OCI-LY7 (cell line): Measurements from ENCODE around the gene OR7D2. TPM values are rescaled to one million over a fixed set of nuclear protein-coding genes. Genes with fewer than 3 reads are reported as not detected.

Experiments used
- BruUV-seq: library from RNA; stranded (reverse); fragments of 400-500 nt; replicated peaks from 2 replicates; lab custom pipeline; 2021; lab: Mats Ljungman, UMichigan
- CTCF ChIA-PET: fragments of 300-600 bp; sonication (Branson Sonifier 250); formaldehyde crosslinking; loops from one replicate; lab custom pipeline; 2022; ENCODE audit warnings: antibody characterized with exemption; ENCODE audit not compliant: unreplicated experiment; lab: Charles Lee
- POLR2A ChIA-PET: fragments of 300-600 bp; sonication (Branson Sonifier 250); formaldehyde crosslinking; loops from one replicate; lab custom pipeline; 2022; ENCODE audit warnings: antibody characterized with exemption; lab: Charles Lee
- DNase-seq: peaks from one replicate; pipeline ENCODE4 v3.0.0-alpha.2; 2015; ENCODE audit warnings: low spot score
- H2AFZ ChIP-seq: fragments of 200-600 bp; sonication (generic), shearing (Covaris generic); 2 replicates; pipeline ENCODE4 v1.6.1; 2014; ENCODE audit warnings: mild to moderate bottlenecking, antibody characterized with exemption, low read length, moderate library complexity
- H3K27ac ChIP-seq: fragments of 200-600 bp; sonication (generic); 2 replicates; pipeline ENCODE4 v1.5.1; 2014; ENCODE audit warnings: mixed run types, low read depth, mild to moderate bottlenecking, moderate library complexity, low read length, inconsistent platforms; ENCODE audit not compliant: poor library complexity, severe bottlenecking
- H3K36me3 ChIP-seq: fragments of 200-600 bp; sonication (generic); 2 replicates; pipeline ENCODE4 v1.6.1; 2014; ENCODE audit warnings: mild to moderate bottlenecking, antibody characterized with exemption, low read length, moderate library complexity, mixed read lengths; ENCODE audit not compliant: insufficient read depth
- H3K4me1 ChIP-seq: fragments of 200-600 bp; sonication (generic); 2 replicates; pipeline ENCODE4 v1.5.1; 2014; ENCODE audit warnings: mild to moderate bottlenecking, low read length; ENCODE audit not compliant: insufficient read depth, poor library complexity, severe bottlenecking
- H3K4me2 ChIP-seq: fragments of 200-600 bp; sonication (generic); 2 replicates; pipeline ENCODE4 v1.6.1; 2014; ENCODE audit warnings: mild to moderate bottlenecking, low read length
- H3K4me3 ChIP-seq: fragments of 200-600 bp; sonication (generic); 2 replicates; pipeline ENCODE4 v1.5.1; 2014; ENCODE audit warnings: mild to moderate bottlenecking, low read depth, low read length; ENCODE audit not compliant: poor library complexity, severe bottlenecking
- H3K79me2 ChIP-seq: fragments of 200-600 bp; sonication (generic); 2 replicates; pipeline ENCODE4 v1.6.1; 2016; ENCODE audit warnings: low read depth, mild to moderate bottlenecking, low read length, moderate library complexity, mixed read lengths; ENCODE audit not compliant: insufficient read depth
- H3K9me2 ChIP-seq: fragments of 200-600 bp; sonication (generic); 2 replicates; pipeline ENCODE4 v1.6.1; 2016; ENCODE audit warnings: mild to moderate bottlenecking, low read length, mixed read lengths; ENCODE audit not compliant: insufficient read depth
- H3K9me3 ChIP-seq: fragments of 200-600 bp; sonication (generic); 2 replicates; pipeline ENCODE4 v1.6.1; 2014; ENCODE audit warnings: mild to moderate bottlenecking, mixed run types, low read length, mixed read lengths
- H4K20me1 ChIP-seq: fragments of 200-600 bp; sonication (generic); 2 replicates; pipeline ENCODE4 v1.6.1; 2014; ENCODE audit warnings: mild to moderate bottlenecking, antibody characterized with exemption, low read length, moderate library complexity, mixed read lengths; ENCODE audit not compliant: insufficient read depth
- EZH2phosphoT487 ChIP-seq: fragments of 200-600 bp; sonication (generic); IDR thresholded peaks from 2 replicates; pipeline ENCODE4 v1.6.1; 2018; ENCODE audit warnings: low read depth, borderline replicate concordance, mild to moderate bottlenecking, mixed run types, antibody characterized with exemption, low read length, moderate library complexity, mixed read lengths
- intact Hi-C: fragments of 100-400 bp; cut with micrococcal nuclease; formaldehyde crosslinking; loops from one replicate; pipeline ENCODE4 v1.10.0; 2022; ENCODE audit not compliant: unreplicated experiment
- total RNA-seq, 2 experiments: library from RNA; depleted of rRNA in 1 of 2; stranded (reverse); fragments of >200 nt in 1 of 2; shearing (Covaris generic) in 1 of 2; gene quantifications; 2 replicates each; pipeline ENCODE4 v1.2.3, GENCODE V29; 2014 to 2022
- TF ChIP-seq, protein P1 (sequence below): fragments of 200-600 bp; sonication (generic); conservative IDR thresholded peaks from 2 replicates; pipeline ENCODE4 v1.5.1; 2014; ENCODE audit warnings: mild to moderate bottlenecking, antibody characterized with exemption, low read length, moderate library complexity, mixed read lengths

Gene OR7D2
- total RNA-seq, 2 experiments from 2014 or later = not detected

DNA sequence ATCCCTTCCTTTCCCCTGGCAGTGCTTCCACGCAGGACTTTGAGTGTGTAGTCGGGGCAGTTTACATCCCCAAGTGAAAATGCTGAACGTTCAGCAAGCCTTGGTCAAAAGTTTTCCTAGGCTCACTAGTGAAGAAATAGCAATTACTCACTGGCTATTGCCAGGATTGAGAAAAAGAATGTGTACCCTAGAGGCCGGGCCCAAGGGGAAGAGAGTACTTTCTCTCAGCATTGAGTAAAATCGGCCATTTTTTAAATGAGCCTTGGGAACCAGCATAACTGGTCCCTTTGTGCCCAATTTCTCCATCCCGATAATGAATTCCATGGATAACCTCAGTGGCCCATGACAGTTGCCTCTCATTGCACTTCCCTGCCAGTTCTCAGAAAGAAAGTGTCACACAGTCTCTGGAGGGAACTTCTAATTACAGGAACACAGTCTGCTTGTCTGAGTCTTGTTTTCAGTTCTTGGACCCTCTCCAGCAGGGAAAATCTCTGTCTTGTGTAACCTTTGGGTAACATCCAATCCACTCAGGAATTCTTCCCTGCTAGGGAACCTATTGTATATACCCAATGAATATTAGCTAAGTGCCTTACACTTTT, 7.3 kb upstream of the OR7D2 start:
- Histone ChIP-seq H3K4me2 (no peak overlapping the region), H3K4me3 (no peak overlapping the region), H2AFZ (no peak overlapping the region), H3K9me2 (no peaks in the 10 kb centered on the region), H4K20me1 (no peaks in the 10 kb centered on the region), H3K9me3 (no peaks in the 10 kb centered on the region), H3K4me1 (no peaks in the 10 kb centered on the region), H3K79me2 (no peaks in the 10 kb centered on the region), H3K27ac (no peak overlapping the region), H3K36me3 (peaks cover 9% of the 10 kb centered on the region)
- intact Hi-C loops = no loop called here
- CTCF ChIA-PET = no interaction called here
- DNase-seq = no peak
- POLR2A ChIA-PET = no interaction called here
- TF ChIP-seq, protein P1, sequence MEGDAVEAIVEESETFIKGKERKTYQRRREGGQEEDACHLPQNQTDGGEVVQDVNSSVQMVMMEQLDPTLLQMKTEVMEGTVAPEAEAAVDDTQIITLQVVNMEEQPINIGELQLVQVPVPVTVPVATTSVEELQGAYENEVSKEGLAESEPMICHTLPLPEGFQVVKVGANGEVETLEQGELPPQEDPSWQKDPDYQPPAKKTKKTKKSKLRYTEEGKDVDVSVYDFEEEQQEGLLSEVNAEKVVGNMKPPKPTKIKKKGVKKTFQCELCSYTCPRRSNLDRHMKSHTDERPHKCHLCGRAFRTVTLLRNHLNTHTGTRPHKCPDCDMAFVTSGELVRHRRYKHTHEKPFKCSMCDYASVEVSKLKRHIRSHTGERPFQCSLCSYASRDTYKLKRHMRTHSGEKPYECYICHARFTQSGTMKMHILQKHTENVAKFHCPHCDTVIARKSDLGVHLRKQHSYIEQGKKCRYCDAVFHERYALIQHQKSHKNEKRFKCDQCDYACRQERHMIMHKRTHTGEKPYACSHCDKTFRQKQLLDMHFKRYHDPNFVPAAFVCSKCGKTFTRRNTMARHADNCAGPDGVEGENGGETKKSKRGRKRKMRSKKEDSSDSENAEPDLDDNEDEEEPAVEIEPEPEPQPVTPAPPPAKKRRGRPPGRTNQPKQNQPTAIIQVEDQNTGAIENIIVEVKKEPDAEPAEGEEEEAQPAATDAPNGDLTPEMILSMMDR = no peak
- no peak for TF ChIP-seq EZH2phosphoT487
- BruUV-seq = no TSS peak

DNA sequence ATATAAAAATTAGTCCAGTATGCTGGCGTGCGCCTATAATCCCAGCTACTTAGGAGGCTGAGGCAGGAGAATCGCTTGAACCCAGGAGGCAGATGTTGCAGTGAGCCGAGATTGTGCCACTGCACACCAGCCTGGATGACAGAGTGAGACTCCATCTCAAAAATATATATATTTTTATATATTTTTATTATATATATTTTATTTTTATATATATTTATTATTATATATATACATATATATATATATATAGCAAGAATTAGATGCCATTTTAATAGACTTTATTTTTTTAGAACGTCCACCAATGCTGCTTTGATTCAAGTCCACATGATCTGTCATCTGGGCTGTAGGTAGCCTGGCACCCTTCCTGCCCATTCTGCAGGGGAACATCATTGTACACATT, 3.5 kb upstream of the OR7D2 start:
- Histone ChIP-seq H3K9me3 (no peaks in the 10 kb centered on the region), H3K9me2 (no peaks in the 10 kb centered on the region), H4K20me1 (no peaks in the 10 kb centered on the region), H2AFZ (no peak overlapping the region), H3K27ac (no peak overlapping the region), H3K36me3 (no peaks in the 10 kb centered on the region), H3K4me3 (no peak overlapping the region), H3K4me2 (no peak overlapping the region), H3K79me2 (no peaks in the 10 kb centered on the region), H3K4me1 (no peaks in the 10 kb centered on the region)
- CTCF ChIA-PET = no interaction called here
- POLR2A ChIA-PET = no interaction called here
- intact Hi-C loops = no loop called here
- no TSS peak for BruUV-seq
- TF ChIP-seq, protein P1 = no peak
- no peak for TF ChIP-seq EZH2phosphoT487
- DNase-seq = no peak

DNA sequence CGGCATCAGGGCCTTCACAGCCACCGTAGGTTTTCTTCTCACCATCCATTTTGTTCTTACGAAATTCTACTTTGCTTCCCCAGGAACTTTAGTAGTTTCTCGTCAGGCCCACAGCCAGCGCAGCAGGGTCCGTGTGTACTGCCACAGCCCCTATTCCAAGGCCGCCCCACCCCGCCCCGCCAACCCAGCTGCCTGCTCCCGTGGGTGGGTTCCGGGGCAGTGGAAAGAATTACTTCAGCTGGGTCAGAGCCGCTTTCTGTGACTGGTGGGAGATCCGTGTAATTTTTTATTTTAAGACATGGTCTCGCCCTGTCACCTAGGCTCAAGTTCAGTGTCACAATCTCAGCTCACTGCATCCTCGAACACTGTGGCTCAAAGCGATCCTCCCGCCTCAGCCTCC, 4.2 kb downstream of the OR7D2 start:
- no peaks in the 10 kb centered on the region for H3K9me2 ChIP-seq
- no peak overlapping the region for H3K4me3 ChIP-seq
- DNase-seq = no peak
- no peaks in the 10 kb centered on the region for H4K20me1 ChIP-seq
- TF ChIP-seq, protein P1 = no peak
- no peak for TF ChIP-seq EZH2phosphoT487
- no peak overlapping the region for H3K4me2 ChIP-seq
- no peaks in the 10 kb centered on the region for H3K79me2 ChIP-seq
- BruUV-seq = no TSS peak
- H3K27ac ChIP-seq = no peak overlapping the region
- CTCF ChIA-PET = no interaction called here
- POLR2A ChIA-PET = interaction anchor here (0.6 kb wide), 1 partner anchor 26 kb away, joined by 3 read pairs; no protein-coding TSS in a partner anchor
- H3K9me3 ChIP-seq = peaks cover 5% of the 10 kb centered on the region; the same call in 1 of the 2 replicates
- H3K36me3 ChIP-seq = no peaks in the 10 kb centered on the region
- no peak overlapping the region for H2AFZ ChIP-seq
- intact Hi-C loops = no loop called here
- H3K4me1 ChIP-seq = no peaks in the 10 kb centered on the region
